Measurements from ENCODE around the gene RASA2.

- peak; percentile 91 for TF ChIP-seq CTCF (conservative IDR thresholded peaks at IDR 0.05)
- TF ChIP-seq EZH2 (IDR thresholded peaks at IDR 0.05; ENCODE audit: low read depth) = no peak
Observed at GRCh38 chr3:141441381-141442364, 45.2 kb upstream of the RASA2 start.

Data from PC-9 (cell line).